NCI-H1436 treated with DMSO at 0.1 percent for 48 hours (cell line): Measurements from ENCODE around the gene SCNN1B.

ENCODE experiments used
- DNase-seq: peaks from one replicate; lab custom pipeline; 2025; lab: John Stamatoyannopoulos, UW

The SCNN1B gene

GRCh38 chr16:23321206-23321875 is 19.2 kb downstream of the SCNN1B start:
- no peak for DNase-seq

- no peak for DNase-seq
Measured at GRCh38 chr16:23323224-23324030, 21.3 kb downstream of the SCNN1B start.

GRCh38 chr16:23324727-23325126 is 22.6 kb downstream of the SCNN1B start:
- DNase-seq: peak; percentile 22

GRCh38 chr16:23327836-23328235 is 25.7 kb downstream of the SCNN1B start:
- DNase-seq: no peak

GRCh38 chr16:23330161-23330560 is 28.1 kb downstream of the SCNN1B start:
- DNase-seq: no peak

DNA sequence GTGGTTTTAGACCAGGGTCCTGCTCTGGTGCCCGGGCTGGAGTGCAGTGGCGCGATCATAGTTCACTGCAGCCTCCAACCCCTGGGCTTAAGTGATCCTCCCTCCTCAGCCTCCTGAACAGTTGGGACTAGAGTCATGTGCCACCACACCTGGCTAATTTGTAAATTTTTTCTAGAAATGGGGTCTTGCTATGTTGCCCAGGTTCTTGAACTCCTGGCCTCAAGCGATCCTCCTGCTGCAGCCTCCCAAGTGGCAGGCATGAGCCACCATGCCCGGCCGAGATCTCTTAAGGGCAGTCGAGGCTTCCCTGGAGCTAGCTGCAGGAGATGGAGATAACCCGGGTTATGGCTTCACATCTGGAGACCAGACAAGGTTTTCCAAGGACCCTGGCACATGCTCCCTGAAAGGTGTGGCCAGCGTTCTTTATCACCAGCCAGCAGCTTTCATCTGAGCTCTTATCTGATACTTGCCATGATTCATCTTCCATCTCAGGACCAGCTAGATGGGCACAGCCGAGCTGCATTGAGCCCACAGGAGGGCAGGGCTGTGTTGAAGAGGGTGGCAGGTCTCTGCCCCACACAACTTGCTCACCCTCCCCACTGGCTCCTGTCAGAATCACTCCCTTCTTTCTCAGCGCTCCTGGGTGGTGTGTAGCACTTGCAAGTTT is 28.6 kb downstream of the SCNN1B start:
- no peak for DNase-seq

DNA sequence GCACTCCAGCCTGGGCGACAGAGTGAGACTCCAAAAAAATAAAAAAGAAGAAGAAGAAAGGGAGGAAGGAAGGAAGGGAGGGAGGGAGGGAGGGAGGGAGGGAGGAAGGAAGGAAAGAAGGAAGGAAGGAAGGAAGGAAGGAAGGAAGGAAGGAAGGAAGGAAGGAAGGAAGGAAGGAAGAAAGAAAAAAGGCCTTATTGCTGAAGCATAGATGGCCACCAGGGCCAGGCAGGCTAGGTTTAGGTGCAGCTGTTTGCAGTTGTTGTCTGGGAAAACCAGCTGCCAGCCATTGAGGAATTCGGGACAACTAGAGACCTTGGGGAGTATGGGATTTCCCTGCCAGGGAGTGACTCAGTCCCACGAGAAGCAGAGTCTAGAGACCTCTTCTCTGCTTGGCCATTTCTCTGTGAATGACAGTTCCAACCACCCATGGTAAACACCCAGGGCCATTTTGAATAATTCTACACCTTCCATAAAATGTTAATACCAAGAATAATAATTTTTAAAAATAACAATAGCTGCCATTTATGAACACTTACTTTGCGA is 31.0 kb downstream of the SCNN1B start:
- DNase-seq: no peak

GRCh38 chr16:23333831-23334456 is 31.8 kb downstream of the SCNN1B start:
- no peak for DNase-seq

GRCh38 chr16:23334457-23334853 is 32.4 kb downstream of the SCNN1B start:
- DNase-seq: no peak

DNA sequence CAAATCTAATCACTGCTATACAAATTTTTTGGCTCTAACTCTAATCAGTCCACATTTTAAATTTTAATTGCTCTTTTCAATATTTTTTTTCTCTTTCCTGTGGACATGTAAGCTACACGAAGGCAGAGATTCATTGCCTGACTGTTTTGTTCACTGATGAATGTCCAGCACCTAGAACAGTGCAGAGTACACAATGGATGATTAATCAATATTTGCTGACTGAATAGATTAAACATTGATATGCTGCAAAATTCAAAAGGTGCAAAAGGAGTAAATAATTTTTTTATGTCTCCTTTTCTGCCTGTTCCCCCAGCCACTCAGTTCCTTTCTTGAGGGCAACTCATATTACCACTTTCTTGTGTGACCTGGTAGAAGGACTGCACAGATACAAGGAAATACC is 32.8 kb downstream of the SCNN1B start:
- no peak for DNase-seq

DNA sequence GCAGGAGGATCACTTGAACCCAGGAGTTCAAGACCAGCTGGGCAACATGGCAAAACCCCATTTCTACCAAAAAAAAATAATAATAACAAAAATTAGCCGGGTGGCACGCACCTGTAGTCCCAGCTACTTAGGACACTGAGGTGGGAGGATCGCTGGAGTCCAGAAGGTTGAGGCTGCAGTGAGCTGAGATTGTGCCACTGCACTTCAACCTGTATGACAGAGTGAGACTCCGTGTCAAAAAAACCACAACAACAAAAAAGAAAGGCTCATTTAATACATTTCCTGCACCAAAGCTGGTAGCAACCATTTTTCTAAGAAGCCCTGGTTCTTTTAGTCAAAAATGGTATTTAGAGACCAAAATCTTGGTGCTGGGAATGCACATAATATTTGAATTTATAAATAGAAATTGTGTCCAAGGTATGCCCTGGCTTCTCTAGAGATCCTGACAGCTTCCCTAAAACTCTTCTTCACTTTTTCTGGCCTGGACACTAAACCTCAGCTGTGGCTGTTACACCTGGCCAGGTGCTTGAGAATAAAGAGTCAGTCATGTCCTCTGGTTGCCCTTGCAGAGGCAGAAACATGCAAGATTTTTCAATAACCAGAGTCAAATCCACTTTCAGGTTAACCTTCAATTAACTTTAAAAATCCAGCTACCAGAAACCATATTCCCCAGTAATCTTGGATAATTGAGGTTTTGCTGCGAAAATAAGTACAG is 35.9 kb downstream of the SCNN1B start:
- no peak for DNase-seq

DNA sequence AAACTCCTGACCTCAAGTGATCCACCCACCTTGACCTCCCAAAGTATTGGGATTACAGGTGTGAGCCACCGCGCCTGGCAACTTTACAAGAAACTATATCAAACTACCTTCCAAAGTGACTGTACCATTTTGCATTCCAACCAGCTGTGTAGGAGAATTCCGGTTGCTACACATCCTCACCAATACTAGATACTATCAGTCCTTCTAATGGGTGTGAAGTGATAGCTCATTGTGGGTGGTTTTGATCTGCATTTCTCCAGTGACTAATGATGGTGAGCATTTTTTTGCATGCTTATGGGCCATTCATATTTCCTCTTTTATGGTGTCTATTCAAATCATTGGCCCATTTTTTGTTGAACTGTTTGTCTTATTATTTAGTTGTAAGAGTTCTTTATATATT is 37.7 kb downstream of the SCNN1B start:
- no peak for DNase-seq

- DNase-seq: no peak
Measured at GRCh38 chr16:23342083-23342640, 40.1 kb downstream of the SCNN1B start.

DNA sequence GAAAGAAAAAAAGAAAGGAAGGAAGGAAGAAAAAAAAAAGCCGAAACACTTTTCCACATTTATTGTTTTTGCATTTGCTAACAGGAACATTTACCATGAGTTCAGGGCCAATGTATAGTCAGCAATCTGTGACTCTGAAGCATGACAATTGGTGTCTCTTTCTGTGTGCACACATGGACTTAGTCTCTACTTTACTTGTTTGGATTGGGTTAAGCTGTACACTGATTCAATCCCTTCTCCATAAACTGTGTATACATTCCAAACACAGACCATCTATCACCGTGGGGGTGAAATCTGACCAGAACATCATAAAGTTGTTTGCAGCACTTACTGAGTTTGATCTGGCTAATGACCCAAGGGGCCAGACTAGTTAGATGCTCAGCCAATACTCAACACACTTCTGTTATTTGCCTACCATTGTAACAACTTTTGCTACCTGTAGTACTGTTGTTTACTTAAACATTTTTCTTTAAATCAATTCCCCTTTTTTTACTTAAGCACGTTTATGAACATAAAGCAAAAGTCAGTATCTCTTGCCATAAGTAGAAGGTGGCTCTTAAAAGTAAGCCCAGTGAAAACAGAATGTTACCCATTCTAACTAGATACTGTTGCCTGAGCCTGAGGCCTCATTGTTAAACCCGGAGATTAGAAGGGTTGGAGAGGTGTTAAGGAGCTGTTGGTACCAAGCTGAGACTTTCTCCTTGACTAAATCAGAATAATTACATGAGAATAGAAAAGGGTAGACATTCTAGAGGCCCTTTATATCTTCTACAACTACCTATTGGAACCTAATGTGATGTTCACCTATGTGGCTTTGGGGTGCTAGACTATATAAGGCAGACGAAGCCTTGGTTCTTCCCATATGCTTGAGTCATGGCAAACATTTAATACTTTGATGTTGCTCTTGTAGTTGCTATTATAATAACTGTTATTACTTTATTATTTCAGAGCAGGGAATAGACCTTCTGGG is 41.8 kb downstream of the SCNN1B start:
- DNase-seq: no peak

- DNase-seq: no peak
Measured at GRCh38 chr16:23345237-23345636, 43.1 kb downstream of the SCNN1B start.

DNA sequence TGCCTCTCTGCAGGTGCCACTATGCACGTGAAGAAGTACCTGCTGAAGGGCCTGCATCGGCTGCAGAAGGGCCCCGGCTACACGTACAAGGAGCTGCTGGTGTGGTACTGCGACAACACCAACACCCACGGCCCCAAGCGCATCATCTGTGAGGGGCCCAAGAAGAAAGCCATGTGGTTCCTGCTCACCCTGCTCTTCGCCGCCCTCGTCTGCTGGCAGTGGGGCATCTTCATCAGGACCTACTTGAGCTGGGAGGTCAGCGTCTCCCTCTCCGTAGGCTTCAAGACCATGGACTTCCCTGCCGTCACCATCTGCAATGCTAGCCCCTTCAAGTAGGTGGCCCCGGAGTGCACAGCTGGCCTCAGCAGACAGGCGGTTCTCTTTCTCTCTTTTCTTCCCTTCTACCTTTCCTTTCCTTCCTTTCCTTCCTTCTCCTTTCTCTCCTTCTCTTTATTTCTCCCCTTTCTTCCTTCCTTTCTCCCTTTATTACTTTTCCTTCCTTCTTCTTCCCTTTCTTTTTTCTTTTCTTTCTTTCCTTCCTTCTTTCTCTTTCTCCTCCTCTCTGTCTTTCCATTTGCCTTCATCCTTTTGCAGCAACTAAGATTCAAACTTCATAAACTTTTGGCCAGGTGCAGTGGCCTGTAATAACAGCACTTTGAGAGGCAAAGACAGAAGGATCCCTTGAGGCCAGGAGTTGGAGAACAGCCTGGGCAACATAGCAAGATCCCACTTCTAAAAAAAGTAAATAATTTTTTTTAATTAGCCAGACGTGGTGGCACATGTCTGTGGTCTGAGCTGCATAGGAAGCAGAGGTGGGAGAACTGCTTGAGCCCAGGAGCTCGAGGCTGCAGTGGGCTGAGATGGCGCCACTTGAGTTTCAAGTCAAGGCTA is 46.7 kb downstream of the SCNN1B start:
- no peak for DNase-seq

DNA sequence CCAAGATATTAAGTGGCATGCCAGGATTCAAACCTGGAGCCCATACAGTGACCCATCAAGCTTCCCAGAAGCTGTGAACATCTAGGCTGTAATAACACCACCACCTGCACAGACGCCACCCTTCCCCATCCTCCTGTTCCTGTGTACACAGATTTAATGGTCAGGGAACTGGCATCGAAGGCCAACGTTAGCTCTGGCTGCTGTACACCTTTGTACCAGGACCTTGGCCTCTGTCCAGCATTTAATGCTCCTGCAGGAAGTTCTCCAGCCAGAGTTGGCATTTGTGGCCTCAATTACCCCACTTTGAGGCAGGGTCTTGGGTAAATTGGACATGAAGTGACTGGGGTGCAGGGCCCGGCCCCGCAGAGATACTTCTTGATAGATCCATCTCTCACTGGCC is 49.3 kb downstream of the SCNN1B start:
- DNase-seq: no peak

DNA sequence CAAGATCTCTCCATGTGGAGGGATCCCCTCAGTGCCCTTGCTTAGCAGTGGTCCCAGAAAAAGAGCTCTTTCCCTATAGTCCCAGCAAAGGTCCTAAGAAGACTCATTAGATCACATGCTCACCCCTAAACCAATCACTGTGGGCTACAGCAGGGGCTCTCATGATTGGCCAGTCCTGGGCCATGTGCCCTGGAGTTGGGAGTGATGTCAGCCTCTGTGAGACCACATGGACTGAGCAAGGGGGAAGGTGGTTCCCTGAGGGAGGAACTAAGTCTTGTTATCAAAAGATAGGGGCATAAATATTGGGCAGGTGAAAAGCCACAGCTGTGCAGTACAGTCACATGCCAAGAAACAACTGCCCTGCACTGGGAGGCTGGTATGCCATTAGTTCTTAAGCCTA is 51.3 kb downstream of the SCNN1B start:
- DNase-seq: no peak

GRCh38 chr16:23354246-23354645 is 52.1 kb downstream of the SCNN1B start:
- no peak for DNase-seq
